Stimulated activated CD4-positive, alpha-beta T cell treated with anti-CD3 and anti-CD28 coated beads, Interleukin-2, amount 100 ng/mL, for 48 hours (primary cell): Measurements from ENCODE around the gene FAH.

Experiments used
- DNase-seq, 2 donors: peaks; one replicate each; pipeline ENCODE4 v3.0.0-alpha.2; 2020

FAH gene

DNA sequence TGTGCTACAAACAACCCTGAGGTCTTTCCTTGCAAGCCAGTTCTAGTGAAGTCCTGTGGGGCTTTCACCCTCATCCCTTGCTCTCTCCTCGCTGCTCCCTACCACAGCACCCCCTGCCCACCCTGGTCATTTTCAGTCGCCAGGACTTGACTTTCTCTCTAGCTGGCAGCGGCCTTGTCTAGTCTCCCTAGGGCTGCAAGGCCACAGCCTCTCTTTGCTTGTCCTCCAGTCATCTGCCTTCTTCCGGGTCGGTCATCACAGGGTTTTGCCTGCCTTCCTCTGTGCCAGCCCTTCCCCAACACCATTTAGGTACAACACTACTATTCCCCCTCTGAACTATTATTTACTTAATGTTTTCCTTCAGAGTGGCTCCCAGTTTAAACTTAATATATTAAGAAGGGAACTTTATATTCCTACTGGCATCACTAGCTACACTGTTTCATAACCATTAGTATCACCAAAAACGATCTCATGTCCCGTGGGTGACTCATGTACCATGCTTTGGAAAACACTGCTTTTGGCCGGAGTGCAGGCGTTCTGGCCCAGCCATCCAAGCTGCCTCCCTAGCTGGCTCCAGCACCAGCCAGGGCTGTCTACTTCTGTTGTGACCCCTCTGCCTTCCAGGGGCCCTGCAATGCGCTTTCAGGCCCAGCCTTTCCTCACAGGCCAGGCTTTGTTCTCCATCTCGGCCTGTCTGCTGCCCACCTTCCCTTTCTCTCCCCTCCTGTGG, 21.4 kb downstream of the FAH start:
- no peak for DNase-seq

DNA sequence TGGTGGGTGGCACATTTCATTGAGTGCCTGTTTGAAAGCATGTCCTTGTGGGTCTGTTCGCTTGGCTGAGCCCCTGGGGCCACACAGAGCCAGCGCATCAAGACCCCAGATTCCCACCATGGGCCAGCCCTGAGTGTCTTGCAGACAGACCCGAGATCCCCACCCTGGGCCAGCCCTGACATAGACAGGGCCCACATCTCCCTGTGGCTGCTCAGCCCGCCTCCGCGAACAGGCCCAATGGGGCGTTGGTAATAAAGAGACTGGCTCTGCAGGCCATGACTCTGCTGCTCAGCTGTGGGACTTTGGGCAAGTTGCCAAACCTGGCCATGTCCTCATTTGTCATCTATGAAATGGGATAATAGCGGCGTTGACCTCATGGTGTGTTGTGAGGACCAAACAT, 22.6 kb downstream of the FAH start:
- DNase-seq, result no peak

GRCh38 chr15:80176443-80176842, 23.6 kb downstream of the FAH start:
- DNase-seq, result no peak

DNA sequence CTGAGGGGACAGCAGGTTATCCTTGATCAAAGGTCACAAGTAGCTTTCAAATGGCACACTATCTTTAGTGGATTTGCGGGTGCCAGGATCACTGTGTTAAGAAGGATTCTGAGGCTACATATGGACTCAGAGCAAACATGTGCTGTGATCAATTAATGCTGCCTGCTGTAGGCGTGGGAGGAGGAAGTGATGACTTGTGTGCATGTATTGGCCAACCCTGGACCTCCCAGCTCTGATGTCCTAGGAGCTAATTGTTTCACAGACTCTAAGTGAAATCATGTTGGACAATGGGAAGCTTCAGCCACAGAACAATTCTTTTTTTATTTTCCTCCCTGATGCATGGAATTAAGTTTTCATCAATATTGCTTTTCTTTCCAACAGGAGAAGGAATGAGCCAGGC, 24.4 kb downstream of the FAH start:
- no peak for DNase-seq

DNA sequence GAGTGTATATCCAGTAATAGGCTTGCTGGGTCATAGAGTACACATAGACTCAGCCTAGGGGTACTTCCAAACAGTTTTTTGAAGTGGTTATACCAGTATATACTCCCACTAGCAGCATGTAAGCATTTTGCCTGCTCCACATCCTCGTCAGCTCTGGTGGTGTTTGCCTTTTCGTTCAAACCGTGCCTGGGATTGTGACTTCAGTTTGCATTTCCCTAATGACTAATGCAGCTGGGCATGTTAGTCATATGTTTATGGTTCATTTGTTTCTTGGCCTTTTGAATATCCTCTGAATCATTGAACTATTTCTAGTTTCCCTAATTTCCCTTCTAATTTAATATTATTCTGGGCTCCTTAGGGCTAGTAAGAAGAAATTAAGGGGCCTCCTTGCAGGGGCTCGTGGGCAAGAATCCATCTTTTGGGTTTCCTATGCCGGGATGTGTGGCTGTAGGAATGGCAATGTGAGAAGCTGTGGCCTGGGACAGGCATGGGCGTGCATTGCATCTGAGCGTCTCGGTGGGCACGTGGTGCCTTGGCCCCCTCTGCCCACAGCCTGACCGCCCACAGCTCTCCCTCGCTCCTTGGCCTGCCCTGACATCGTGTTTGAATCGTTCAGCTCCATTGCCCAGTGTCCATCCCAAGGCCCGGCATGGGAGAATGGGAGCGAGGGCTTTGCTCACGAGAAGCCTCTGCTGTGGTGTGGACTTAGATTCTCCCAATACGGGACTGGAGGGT, 26.4 kb downstream of the FAH start:
- no peak for DNase-seq

DNA sequence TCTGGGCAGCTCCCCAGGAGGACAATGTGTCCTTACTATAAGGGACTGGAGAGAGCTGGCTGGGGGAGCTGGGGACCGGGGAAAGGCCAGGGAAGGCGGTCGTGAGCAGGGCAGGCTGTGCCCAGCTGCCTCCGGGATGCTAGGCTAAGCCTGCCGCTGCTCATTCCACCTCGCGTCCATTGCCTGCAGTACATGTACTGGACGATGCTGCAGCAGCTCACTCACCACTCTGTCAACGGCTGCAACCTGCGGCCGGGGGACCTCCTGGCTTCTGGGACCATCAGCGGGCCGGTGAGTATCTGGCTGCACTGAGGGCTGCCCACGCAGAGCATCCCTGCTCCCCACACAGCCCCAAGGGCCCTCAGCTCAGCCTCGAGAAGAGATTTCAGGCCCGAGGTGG, 27.1 kb downstream of the FAH start:
- no peak for DNase-seq

- no peak for DNase-seq
These were observed 27.7 kb downstream of the FAH start for GRCh38 chr15:80180468-80180867.

GRCh38 chr15:80180986-80181385, 28.2 kb downstream of the FAH start:
- DNase-seq, result no peak

DNA sequence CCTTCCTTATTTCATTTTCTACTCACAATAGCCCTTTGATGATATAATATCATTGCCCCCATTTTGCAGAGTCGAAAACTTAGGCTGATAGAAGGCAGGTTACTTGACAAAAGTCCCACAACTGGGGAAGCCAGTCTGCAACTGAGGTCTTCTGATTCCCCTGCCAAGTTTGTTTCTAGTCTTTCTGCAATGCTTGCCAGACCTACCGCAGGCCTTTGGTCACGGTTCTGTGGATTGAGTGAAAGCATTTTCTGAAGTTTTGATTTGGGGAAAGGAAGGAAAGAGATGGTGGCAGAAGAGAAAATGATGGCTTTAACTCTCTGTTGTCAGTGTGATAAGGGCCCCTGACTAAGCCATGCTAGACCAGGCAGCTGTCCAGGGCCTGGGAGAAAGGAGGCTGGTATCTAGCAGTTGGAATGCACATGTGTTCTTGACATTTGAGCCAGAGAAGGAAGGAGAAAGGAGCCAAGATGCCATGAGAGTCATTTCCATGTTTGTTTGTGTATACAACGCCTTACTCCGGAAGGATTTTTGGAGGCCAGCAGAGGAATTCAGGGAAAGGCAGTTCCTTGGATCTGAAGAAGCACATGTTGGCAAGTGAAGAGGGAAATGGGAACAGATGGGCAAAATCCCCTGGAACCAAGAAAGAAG, 29.9 kb downstream of the FAH start:
- no peak for DNase-seq

- no peak for DNase-seq
These were observed 30.5 kb downstream of the FAH start for GRCh38 chr15:80183306-80183705.

- no peak for DNase-seq
These were observed 31.1 kb downstream of the FAH start for GRCh38 chr15:80183886-80184285.

DNA sequence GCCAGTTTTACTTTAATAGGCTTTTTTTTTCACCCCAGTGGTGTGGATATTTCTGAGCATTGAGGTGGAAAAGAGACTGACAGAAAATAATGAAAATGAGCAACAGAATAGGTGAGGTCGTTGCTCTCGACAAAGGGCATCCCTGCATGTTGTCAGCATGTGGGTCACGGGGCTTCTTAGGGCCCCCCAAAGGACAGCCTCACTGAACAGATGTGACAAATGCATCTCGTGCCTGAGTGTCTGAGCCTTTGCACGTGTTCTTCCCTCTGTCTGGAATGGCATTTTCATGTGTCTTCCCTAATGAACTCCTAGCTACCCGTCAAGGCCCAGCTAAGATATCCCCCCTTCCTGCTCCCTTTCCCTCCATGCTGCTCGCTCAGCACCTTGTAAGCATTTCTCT, 31.8 kb downstream of the FAH start:
- DNase-seq, result no peak

DNA sequence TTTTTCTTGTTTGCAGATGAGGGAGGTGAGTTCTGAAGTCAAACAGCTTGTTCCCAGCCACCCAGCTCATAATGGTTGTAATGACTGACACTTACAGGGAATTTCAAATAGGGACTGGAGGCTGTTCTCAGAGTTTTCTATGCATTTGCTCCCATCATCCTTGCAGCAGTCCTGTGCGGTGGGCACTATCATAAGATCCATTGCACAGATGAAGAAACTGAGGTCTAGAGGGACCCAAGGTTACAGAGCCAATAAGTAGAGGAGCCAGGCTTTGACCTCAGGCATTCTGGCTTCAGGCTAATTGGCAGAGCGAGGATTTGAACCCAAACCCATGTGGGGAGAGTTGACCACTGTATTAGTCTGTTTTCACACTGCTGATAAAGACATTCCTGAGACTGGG, 32.4 kb downstream of the FAH start:
- no peak for DNase-seq

- DNase-seq, result no peak
These were observed 33.3 kb downstream of the FAH start for GRCh38 chr15:80186066-80186465.

- DNase-seq, result no peak
These were observed 33.8 kb downstream of the FAH start for GRCh38 chr15:80186597-80186996.

DNA sequence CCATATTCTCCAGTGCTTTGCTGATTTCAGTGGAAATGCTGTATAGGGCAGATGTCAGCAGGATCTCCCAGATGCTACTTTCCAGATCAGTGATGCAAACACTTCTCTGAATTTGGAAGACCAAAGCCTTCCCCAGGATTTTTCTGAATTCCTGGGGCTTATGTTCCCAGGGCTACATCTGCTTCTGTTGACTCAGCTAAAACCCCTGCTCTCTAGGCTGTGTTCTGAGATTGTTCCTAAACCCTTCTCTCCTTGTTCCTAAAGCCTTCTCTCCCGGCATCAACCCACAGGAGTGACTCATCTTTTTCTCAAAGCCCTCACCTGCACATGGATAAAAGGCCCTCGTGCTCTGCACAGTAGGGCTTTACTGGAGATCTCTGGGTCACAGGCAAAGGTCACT, 35.5 kb downstream of the FAH start:
- no peak for DNase-seq

DNA sequence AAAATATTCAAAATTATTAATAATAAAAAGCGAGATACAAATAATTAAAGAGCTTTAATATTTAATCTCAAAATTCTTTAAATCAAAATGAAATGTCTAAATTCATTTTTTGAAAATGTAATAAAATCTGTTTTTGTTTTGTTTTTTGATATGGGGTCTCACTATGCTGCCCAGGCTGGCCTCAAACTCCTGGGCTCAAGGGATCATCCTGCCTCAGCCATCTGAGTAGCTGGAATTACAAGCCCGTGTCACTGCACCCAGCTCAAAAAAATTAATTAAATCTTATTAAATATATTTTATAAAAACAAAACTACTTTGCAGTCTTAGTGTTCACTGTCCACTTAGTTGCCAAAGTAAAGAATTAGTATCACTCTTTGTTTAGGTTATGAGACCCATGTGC, 38.4 kb downstream of the FAH start:
- DNase-seq, result no peak

DNA sequence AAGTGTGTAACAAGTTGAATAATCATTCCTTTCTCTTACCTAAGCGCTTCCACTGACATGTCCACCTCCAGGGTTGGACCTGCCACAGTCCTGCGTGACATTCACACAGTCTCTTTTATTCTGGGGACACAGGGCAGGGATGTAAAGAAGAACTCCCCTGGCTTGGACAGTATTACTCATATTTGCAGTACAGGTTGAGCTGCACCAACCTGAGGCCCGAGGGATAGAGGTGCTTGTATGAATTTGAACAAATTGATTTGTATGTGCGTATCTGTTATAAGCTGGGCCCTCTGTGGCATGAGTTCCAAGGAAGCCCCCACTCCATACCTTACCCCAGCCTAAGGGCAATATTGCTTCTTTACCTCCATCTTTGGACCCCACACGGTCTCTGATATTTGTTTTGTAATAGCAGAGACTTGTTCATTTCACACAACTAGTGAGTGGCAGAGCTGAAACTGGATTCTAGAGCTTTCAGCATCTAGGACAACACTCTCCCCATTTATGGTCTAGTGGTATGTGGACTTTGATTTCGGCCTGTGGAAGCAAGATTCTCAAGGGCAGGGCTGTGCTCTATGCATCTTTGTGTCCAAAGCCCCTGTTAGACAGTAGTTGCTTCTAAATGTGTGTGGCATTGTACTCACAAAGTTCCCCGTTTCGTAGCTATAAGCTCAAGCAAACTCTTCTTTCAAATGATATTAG, 39.2 kb downstream of the FAH start:
- DNase-seq, result no peak

GRCh38 chr15:80194186-80194585, 41.4 kb downstream of the FAH start:
- DNase-seq, result no peak

- DNase-seq, result no peak
These were observed 42.1 kb downstream of the FAH start for GRCh38 chr15:80194914-80195313.

- no peak for DNase-seq
These were observed 46.6 kb downstream of the FAH start for GRCh38 chr15:80199366-80199765.

DNA sequence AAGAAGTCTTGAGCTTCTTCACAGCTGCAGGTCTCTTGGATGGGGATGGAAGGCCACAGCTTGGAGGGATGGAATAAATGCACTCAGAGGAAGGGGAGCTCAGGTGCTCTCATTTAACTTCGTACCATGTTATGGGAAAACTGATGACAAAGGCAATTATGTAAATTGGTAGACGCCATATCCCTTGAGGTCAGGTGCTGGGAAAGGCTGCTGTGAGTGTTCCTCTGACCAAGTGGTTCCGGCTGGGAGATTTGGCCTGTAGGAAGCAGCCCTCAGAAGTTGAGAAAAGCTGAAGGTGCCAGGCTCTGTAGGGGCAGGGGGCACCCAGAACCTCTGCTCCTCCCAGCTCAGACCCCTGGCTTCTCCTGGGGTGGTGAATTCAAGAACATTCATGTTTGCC, 47.1 kb downstream of the FAH start:
- DNase-seq, result no peak

GRCh38 chr15:80201256-80202015, 48.6 kb downstream of the FAH start:
- DNase-seq, result no peak
